ENCODE data around the gene TTBK1.

The TTBK1 gene

GRCh38 chr6:43242908-43243663 is at the start of gene TTBK1:
Gene TTBK1, plus strand, starts transcription at chr6:43243481. Its CDS starts 3,180 bp downstream, at chr6:43246661.
- Histone ChIP-seq H3K27me3 (ENCODE audit: insufficient read depth, low read length) (peaks cover 75% of the 10 kb centered on the region), H3K4me1 (ENCODE audit: control insufficient read depth, insufficient read depth, low read length, unreplicated experiment) (no peaks in the 10 kb centered on the region), H3K4me3 (ENCODE audit: low read depth, low read length) (no peak within 1 kb of the TSS), H3K36me3 (ENCODE audit: insufficient read depth, low read length) (no peaks in the 10 kb centered on the region), H3K27ac (ENCODE audit: low read depth, low read length) (no peak within 1 kb of the TSS), H3K79me2 (ENCODE audit: control insufficient read depth, insufficient read depth, low read length, unreplicated experiment) (no peaks in the 10 kb centered on the region), H2AFZ (ENCODE audit: low read length, unreplicated experiment) (no peak within 1 kb of the TSS)

GRCh38 chr6:43193929-43194328 is 49.4 kb upstream of the TTBK1 start:
- Histone ChIP-seq H2AFZ (ENCODE audit: low read length, unreplicated experiment) (no peak overlapping the region), H3K4me1 (ENCODE audit: control insufficient read depth, insufficient read depth, low read length, unreplicated experiment) (no peaks in the 10 kb centered on the region), H3K4me3 (ENCODE audit: low read depth, low read length) (no peak overlapping the region), H3K27ac (ENCODE audit: low read depth, low read length) (no peak overlapping the region), H3K79me2 (ENCODE audit: control insufficient read depth, insufficient read depth, low read length, unreplicated experiment) (no peaks in the 10 kb centered on the region), H3K27me3 (ENCODE audit: insufficient read depth, low read length) (no peaks in the 10 kb centered on the region), H3K36me3 (ENCODE audit: insufficient read depth, low read length) (0 out of 2 replicates have a peak, but pooled peaks cover 4% of the 10 kb centered on the region)

- Histone ChIP-seq H3K27me3 (ENCODE audit: insufficient read depth, low read length) (no peaks in the 10 kb centered on the region), H3K36me3 (ENCODE audit: insufficient read depth, low read length) (0 out of 2 replicates have a peak, but pooled peaks cover 4% of the 10 kb centered on the region), H3K79me2 (ENCODE audit: control insufficient read depth, insufficient read depth, low read length, unreplicated experiment) (no peaks in the 10 kb centered on the region), H3K27ac (ENCODE audit: low read depth, low read length) (no peak overlapping the region), H3K4me1 (ENCODE audit: control insufficient read depth, insufficient read depth, low read length, unreplicated experiment) (no peaks in the 10 kb centered on the region), H3K4me3 (ENCODE audit: low read depth, low read length) (no peak overlapping the region), H2AFZ (ENCODE audit: low read length, unreplicated experiment) (no peak overlapping the region)
Measured at GRCh38 chr6:43196337-43196736, 46.9 kb upstream of the TTBK1 start.

GRCh38 chr6:43199912-43200311 is 43.4 kb upstream of the TTBK1 start:
- Histone ChIP-seq H3K27ac (ENCODE audit: low read depth, low read length) (no peak overlapping the region), H3K4me3 (ENCODE audit: low read depth, low read length) (no peak overlapping the region), H2AFZ (ENCODE audit: low read length, unreplicated experiment) (no peak overlapping the region), H3K27me3 (ENCODE audit: insufficient read depth, low read length) (no peaks in the 10 kb centered on the region), H3K4me1 (ENCODE audit: control insufficient read depth, insufficient read depth, low read length, unreplicated experiment) (no peaks in the 10 kb centered on the region), H3K36me3 (ENCODE audit: insufficient read depth, low read length) (no peaks in the 10 kb centered on the region), H3K79me2 (ENCODE audit: control insufficient read depth, insufficient read depth, low read length, unreplicated experiment) (no peaks in the 10 kb centered on the region)

- H3K4me3 ChIP-seq (ENCODE audit: low read depth, low read length) = no peak overlapping the region
- no peaks in the 10 kb centered on the region for H3K27me3 ChIP-seq (ENCODE audit: insufficient read depth, low read length)
- no peaks in the 10 kb centered on the region for H3K79me2 ChIP-seq (ENCODE audit: control insufficient read depth, insufficient read depth, low read length, unreplicated experiment)
- no peak overlapping the region for H3K27ac ChIP-seq (ENCODE audit: low read depth, low read length)
- no peaks in the 10 kb centered on the region for H3K36me3 ChIP-seq (ENCODE audit: insufficient read depth, low read length)
- H2AFZ ChIP-seq (ENCODE audit: low read length, unreplicated experiment) = no peak overlapping the region
- H3K4me1 ChIP-seq (ENCODE audit: control insufficient read depth, insufficient read depth, low read length, unreplicated experiment) = no peaks in the 10 kb centered on the region
Measured at GRCh38 chr6:43200541-43200940, 42.7 kb upstream of the TTBK1 start.

- Histone ChIP-seq H3K79me2 (ENCODE audit: control insufficient read depth, insufficient read depth, low read length, unreplicated experiment) (no peaks in the 10 kb centered on the region), H3K36me3 (ENCODE audit: insufficient read depth, low read length) (peaks cover 10% of the 10 kb centered on the region; the same call in 1 of the 2 replicates), H3K27ac (ENCODE audit: low read depth, low read length) (no peak overlapping the region), H3K27me3 (ENCODE audit: insufficient read depth, low read length) (no peaks in the 10 kb centered on the region), H2AFZ (ENCODE audit: low read length, unreplicated experiment) (no peak overlapping the region), H3K4me3 (ENCODE audit: low read depth, low read length) (no peak overlapping the region), H3K4me1 (ENCODE audit: control insufficient read depth, insufficient read depth, low read length, unreplicated experiment) (no peaks in the 10 kb centered on the region)
Measured at GRCh38 chr6:43202451-43202850, 40.8 kb upstream of the TTBK1 start.

GRCh38 chr6:43203029-43203717 is 40.1 kb upstream of the TTBK1 start:
- Histone ChIP-seq H3K27ac (ENCODE audit: low read depth, low read length) (no peak overlapping the region), H3K27me3 (ENCODE audit: insufficient read depth, low read length) (no peaks in the 10 kb centered on the region), H3K36me3 (ENCODE audit: insufficient read depth, low read length) (peaks cover 10% of the 10 kb centered on the region; the same call in 1 of the 2 replicates), H3K4me1 (ENCODE audit: control insufficient read depth, insufficient read depth, low read length, unreplicated experiment) (no peaks in the 10 kb centered on the region), H3K79me2 (ENCODE audit: control insufficient read depth, insufficient read depth, low read length, unreplicated experiment) (no peaks in the 10 kb centered on the region), H2AFZ (ENCODE audit: low read length, unreplicated experiment) (no peak overlapping the region), H3K4me3 (ENCODE audit: low read depth, low read length) (no peak overlapping the region)

- Histone ChIP-seq H3K36me3 (ENCODE audit: insufficient read depth, low read length) (peaks cover 10% of the 10 kb centered on the region; the same call in 1 of the 2 replicates), H2AFZ (ENCODE audit: low read length, unreplicated experiment) (no peak overlapping the region), H3K79me2 (ENCODE audit: control insufficient read depth, insufficient read depth, low read length, unreplicated experiment) (no peaks in the 10 kb centered on the region), H3K4me3 (ENCODE audit: low read depth, low read length) (no peak overlapping the region), H3K27ac (ENCODE audit: low read depth, low read length) (no peak overlapping the region), H3K4me1 (ENCODE audit: control insufficient read depth, insufficient read depth, low read length, unreplicated experiment) (no peaks in the 10 kb centered on the region), H3K27me3 (ENCODE audit: insufficient read depth, low read length) (no peaks in the 10 kb centered on the region)
Measured at GRCh38 chr6:43203718-43204095, 39.6 kb upstream of the TTBK1 start.

- Histone ChIP-seq H3K4me3 (ENCODE audit: low read depth, low read length) (no peak overlapping the region), H3K79me2 (ENCODE audit: control insufficient read depth, insufficient read depth, low read length, unreplicated experiment) (no peaks in the 10 kb centered on the region), H3K27ac (ENCODE audit: low read depth, low read length) (no peak overlapping the region), H2AFZ (ENCODE audit: low read length, unreplicated experiment) (no peak overlapping the region), H3K27me3 (ENCODE audit: insufficient read depth, low read length) (no peaks in the 10 kb centered on the region), H3K4me1 (ENCODE audit: control insufficient read depth, insufficient read depth, low read length, unreplicated experiment) (no peaks in the 10 kb centered on the region), H3K36me3 (ENCODE audit: insufficient read depth, low read length) (peaks cover 10% of the 10 kb centered on the region; the same call in 1 of the 2 replicates)
Measured at GRCh38 chr6:43204271-43205105, 38.8 kb upstream of the TTBK1 start.

- Histone ChIP-seq H3K27me3 (ENCODE audit: insufficient read depth, low read length) (no peaks in the 10 kb centered on the region), H3K36me3 (ENCODE audit: insufficient read depth, low read length) (peaks cover 10% of the 10 kb centered on the region; the same call in 1 of the 2 replicates), H2AFZ (ENCODE audit: low read length, unreplicated experiment) (no peak overlapping the region), H3K79me2 (ENCODE audit: control insufficient read depth, insufficient read depth, low read length, unreplicated experiment) (no peaks in the 10 kb centered on the region), H3K4me1 (ENCODE audit: control insufficient read depth, insufficient read depth, low read length, unreplicated experiment) (peaks cover 3% of the 10 kb centered on the region), H3K4me3 (ENCODE audit: low read depth, low read length) (no peak overlapping the region), H3K27ac (ENCODE audit: low read depth, low read length) (no peak overlapping the region)
Measured at GRCh38 chr6:43205849-43206248, 37.4 kb upstream of the TTBK1 start.
